Measurements from ENCODE around the gene STRA8. TPM values are rescaled to one million over a fixed set of nuclear protein-coding genes. Genes with fewer than 3 reads are reported as not detected.

Gene STRA8
- total and polyA plus RNA-seq, 2 of the 13 experiments (the other 11 are each of a cell fraction or from before 2014, with no cell fraction given): not detected

DNA sequence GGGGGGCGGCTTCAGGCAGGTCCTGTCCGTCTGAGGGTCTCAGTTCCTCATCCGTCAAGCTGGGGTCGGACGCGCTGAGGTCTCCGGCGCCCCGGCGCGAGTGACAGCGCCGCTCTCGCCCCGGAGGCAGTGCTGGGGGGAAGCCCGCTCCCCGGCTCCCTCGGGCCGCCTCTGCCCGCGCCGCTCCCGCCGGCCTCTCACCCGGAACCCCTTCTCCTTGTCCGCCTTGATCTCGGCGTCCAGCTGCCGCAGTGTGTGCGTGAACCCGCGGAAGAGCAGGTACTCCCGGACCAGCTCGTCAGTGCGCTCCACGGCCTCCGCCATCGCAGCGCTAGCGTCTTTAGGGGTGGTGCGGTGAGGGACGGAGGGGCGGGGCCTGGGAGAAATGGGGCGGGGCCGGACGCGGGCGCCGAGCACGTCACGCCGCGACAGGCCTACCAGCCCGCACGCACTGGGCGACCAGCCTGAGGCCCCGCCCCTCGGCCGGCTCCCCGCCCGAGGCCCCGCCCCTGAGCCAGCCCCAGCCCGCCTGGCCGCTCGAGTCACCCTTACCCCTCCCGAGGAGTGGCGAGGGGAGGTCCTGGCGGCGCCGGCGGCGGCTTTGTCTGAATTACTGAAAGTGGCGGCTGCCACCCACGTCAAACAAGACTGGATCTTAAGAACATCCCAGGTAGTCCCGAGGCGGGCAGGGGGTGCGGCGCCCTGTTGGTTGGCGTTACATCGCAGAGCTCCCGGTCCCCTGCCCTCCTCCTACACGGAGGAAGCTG, 22.3 kb upstream of the STRA8 start, which contains the start of gene WDR91 (continued):
- TF ChIP-seq ZNF883 (CRISPR knock-in tag; IDR thresholded peaks at IDR 0.05; ENCODE audit: not compliant biosample characterization): peak; percentile 82
- no peak; the same call in 1 of the 2 replicates for TF ChIP-seq PHF20 (CRISPR knock-in tag; IDR thresholded peaks at IDR 0.05)
- peak; percentile 73; the same call in 1 of the 2 replicates for TF ChIP-seq AKAP8 (CRISPR knock-in tag; IDR thresholded peaks at IDR 0.05)
- TF ChIP-seq KDM3A (CRISPR knock-in tag; IDR thresholded peaks at IDR 0.05; ENCODE audit: low read depth): no peak
- peak; percentile 37; the same call in 1 of the 2 replicates for TF ChIP-seq ELF3 (CRISPR knock-in tag; IDR thresholded peaks at IDR 0.05)
- TF ChIP-seq, protein P1, sequence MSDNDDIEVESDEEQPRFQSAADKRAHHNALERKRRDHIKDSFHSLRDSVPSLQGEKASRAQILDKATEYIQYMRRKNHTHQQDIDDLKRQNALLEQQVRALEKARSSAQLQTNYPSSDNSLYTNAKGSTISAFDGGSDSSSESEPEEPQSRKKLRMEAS (IDR thresholded peaks at IDR 0.05): peak; percentile 32; the same call in 1 of the 2 replicates
- TF ChIP-seq MAF1 (CRISPR knock-in tag; IDR thresholded peaks at IDR 0.05; ENCODE audit: borderline replicate concordance): 0 out of 2 replicates have a peak, but pooled peaks have one; percentile 30
- 0 out of 2 replicates have a peak, but pooled peaks have one; percentile 41 for TF ChIP-seq ZNF709 (CRISPR knock-in tag; IDR thresholded peaks at IDR 0.05)
- 0 out of 2 replicates have a peak, but pooled peaks have one; percentile 52 for TF ChIP-seq ZNF225 (CRISPR knock-in tag; IDR thresholded peaks at IDR 0.05)
- TF ChIP-seq, protein P2, sequence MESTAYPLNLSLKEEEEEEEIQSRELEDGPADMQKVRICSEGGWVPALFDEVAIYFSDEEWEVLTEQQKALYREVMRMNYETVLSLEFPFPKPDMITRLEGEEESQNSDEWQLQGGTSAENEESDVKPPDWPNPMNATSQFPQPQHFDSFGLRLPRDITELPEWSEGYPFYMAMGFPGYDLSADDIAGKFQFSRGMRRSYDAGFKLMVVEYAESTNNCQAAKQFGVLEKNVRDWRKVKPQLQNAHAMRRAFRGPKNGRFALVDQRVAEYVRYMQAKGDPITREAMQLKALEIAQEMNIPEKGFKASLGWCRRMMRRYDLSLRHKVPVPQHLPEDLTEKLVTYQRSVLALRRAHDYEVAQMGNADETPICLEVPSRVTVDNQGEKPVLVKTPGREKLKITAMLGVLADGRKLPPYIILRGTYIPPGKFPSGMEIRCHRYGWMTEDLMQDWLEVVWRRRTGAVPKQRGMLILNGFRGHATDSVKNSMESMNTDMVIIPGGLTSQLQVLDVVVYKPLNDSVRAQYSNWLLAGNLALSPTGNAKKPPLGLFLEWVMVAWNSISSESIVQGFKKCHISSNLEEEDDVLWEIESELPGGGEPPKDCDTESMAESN (CRISPR knock-in tag; conservative IDR thresholded peaks at IDR 0.05): 0 out of 2 replicates have a peak, but pooled peaks have one; percentile 19
- TF ChIP-seq KDM5A (IDR thresholded peaks at IDR 0.05; ENCODE audit: borderline replicate concordance, low read length): peak; percentile 63; the same call in 1 of the 2 replicates
- TF ChIP-seq KAT2B (IDR thresholded peaks at IDR 0.05; ENCODE audit: borderline replicate concordance, low read depth, low read length): no peak
- no peak for TF ChIP-seq THYN1 (CRISPR knock-in tag; IDR thresholded peaks at IDR 0.05; ENCODE audit: borderline replicate concordance, low read depth)
- TF ChIP-seq HDAC2 (CRISPR knock-in tag; IDR thresholded peaks at IDR 0.05): peak; percentile 53; the same call in 1 of the 2 replicates
- TF ChIP-seq, protein P3, sequence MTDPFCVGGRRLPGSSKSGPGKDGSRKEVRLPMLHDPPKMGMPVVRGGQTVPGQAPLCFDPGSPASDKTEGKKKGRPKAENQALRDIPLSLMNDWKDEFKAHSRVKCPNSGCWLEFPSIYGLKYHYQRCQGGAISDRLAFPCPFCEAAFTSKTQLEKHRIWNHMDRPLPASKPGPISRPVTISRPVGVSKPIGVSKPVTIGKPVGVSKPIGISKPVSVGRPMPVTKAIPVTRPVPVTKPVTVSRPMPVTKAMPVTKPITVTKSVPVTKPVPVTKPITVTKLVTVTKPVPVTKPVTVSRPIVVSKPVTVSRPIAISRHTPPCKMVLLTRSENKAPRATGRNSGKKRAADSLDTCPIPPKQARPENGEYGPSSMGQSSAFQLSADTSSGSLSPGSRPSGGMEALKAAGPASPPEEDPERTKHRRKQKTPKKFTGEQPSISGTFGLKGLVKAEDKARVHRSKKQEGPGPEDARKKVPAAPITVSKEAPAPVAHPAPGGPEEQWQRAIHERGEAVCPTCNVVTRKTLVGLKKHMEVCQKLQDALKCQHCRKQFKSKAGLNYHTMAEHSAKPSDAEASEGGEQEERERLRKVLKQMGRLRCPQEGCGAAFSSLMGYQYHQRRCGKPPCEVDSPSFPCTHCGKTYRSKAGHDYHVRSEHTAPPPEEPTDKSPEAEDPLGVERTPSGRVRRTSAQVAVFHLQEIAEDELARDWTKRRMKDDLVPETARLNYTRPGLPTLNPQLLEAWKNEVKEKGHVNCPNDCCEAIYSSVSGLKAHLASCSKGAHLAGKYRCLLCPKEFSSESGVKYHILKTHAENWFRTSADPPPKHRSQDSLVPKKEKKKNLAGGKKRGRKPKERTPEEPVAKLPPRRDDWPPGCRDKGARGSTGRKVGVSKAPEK (CRISPR knock-in tag; IDR thresholded peaks at IDR 0.05; ENCODE audit: borderline replicate concordance): 0 out of 2 replicates have a peak, but pooled peaks have one; percentile 40
- TF ChIP-seq, protein P4, sequence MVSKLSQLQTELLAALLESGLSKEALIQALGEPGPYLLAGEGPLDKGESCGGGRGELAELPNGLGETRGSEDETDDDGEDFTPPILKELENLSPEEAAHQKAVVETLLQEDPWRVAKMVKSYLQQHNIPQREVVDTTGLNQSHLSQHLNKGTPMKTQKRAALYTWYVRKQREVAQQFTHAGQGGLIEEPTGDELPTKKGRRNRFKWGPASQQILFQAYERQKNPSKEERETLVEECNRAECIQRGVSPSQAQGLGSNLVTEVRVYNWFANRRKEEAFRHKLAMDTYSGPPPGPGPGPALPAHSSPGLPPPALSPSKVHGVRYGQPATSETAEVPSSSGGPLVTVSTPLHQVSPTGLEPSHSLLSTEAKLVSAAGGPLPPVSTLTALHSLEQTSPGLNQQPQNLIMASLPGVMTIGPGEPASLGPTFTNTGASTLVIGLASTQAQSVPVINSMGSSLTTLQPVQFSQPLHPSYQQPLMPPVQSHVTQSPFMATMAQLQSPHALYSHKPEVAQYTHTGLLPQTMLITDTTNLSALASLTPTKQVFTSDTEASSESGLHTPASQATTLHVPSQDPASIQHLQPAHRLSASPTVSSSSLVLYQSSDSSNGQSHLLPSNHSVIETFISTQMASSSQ (IDR thresholded peaks at IDR 0.05; ENCODE audit: low read depth): no peak
- TF ChIP-seq, protein P4 (CRISPR knock-in tag; IDR thresholded peaks at IDR 0.05; ENCODE audit: borderline replicate concordance): peak; percentile 53; the same call in 1 of the 2 replicates
- TF ChIP-seq ZNF143 (CRISPR knock-in tag; IDR thresholded peaks at IDR 0.05): no peak
- peak; percentile 69 to 88 for TF ChIP-seq POLR2A (IDR thresholded peaks at IDR 0.05; ENCODE audit: insufficient read depth in 1 of 2, low read depth in 2 of 2, low read length in 2 of 2)
